Measurements from ENCODE around the gene ATP2C2. TPM values are rescaled to one million over a fixed set of nuclear protein-coding genes. Genes with fewer than 3 reads are reported as not detected.

ATP2C2 gene
- total RNA-seq, 1 experiment from 2014 or later, result 4.3 TPM

DNA sequence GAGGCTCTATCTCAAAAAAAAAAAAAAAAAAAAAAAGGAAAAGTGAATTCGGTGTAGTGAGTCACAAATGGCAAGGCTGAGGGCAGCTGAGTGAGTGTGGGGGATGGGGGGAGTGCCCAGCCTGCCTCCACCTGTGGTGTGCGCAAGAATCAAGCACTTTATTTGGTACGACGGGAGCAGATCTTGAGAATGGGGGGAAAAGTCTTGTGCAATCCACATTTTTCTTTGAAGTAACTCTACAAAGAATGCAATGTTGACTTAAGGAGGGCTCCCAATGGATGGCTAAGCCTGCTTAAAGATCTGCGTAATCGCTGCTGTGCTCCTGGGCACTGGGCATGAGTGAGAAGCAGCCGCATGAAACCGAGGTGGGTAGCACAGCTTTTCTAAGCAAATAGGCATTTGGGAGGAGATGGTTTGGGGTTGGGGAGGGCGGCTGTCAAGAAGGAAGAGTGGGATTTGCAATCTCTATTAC lies 28.2 kb downstream of the ATP2C2 start:
- Mint-ChIP-seq H3K27ac (no peak overlapping the region), H3K4me1 (peaks cover 20% of the 10 kb centered on the region), H3K9me3 (peaks cover 4% of the 10 kb centered on the region), H3K27me3 (ENCODE audit: low read depth) (no peaks in the 10 kb centered on the region; the same call in 1 of the 2 replicates), H3K4me3 (no peak overlapping the region), H3K36me3 (no peaks in the 10 kb centered on the region)
- ChIA-PET POLR2A (no interaction called here), CTCF (interaction anchor here (0.7 kb wide), 1 partner anchor 41 kb away, joined by 3 read pairs; no protein-coding TSS in a partner anchor)
- TF ChIP-seq, protein P1, sequence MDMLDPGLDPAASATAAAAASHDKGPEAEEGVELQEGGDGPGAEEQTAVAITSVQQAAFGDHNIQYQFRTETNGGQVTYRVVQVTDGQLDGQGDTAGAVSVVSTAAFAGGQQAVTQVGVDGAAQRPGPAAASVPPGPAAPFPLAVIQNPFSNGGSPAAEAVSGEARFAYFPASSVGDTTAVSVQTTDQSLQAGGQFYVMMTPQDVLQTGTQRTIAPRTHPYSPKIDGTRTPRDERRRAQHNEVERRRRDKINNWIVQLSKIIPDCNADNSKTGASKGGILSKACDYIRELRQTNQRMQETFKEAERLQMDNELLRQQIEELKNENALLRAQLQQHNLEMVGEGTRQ (CRISPR knock-in tag; IDR thresholded peaks at IDR 0.05), result no peak
- no peak for TF ChIP-seq ELF4 (CRISPR knock-in tag; IDR thresholded peaks at IDR 0.05; ENCODE audit: low read depth)
- no peak for TF ChIP-seq STAT6 (CRISPR knock-in tag; conservative IDR thresholded peaks at IDR 0.05; ENCODE audit: low read depth)
- TF ChIP-seq, protein P2, sequence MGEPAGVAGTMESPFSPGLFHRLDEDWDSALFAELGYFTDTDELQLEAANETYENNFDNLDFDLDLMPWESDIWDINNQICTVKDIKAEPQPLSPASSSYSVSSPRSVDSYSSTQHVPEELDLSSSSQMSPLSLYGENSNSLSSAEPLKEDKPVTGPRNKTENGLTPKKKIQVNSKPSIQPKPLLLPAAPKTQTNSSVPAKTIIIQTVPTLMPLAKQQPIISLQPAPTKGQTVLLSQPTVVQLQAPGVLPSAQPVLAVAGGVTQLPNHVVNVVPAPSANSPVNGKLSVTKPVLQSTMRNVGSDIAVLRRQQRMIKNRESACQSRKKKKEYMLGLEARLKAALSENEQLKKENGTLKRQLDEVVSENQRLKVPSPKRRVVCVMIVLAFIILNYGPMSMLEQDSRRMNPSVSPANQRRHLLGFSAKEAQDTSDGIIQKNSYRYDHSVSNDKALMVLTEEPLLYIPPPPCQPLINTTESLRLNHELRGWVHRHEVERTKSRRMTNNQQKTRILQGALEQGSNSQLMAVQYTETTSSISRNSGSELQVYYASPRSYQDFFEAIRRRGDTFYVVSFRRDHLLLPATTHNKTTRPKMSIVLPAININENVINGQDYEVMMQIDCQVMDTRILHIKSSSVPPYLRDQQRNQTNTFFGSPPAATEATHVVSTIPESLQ (CRISPR knock-in tag; IDR thresholded peaks at IDR 0.05), result no peak
- TF ChIP-seq NR2C2 (CRISPR knock-in tag; IDR thresholded peaks at IDR 0.05), result no peak
- TF ChIP-seq, protein P3, sequence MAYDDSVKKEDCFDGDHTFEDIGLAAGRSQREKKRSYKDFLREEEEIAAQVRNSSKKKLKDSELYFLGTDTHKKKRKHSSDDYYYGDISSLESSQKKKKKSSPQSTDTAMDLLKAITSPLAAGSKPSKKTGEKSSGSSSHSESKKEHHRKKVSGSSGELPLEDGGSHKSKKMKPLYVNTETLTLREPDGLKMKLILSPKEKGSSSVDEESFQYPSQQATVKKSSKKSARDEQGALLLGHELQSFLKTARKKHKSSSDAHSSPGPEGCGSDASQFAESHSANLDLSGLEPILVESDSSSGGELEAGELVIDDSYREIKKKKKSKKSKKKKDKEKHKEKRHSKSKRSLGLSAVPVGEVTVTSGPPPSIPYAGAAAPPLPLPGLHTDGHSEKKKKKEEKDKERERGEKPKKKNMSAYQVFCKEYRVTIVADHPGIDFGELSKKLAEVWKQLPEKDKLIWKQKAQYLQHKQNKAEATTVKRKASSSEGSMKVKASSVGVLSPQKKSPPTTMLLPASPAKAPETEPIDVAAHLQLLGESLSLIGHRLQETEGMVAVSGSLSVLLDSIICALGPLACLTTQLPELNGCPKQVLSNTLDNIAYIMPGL (CRISPR knock-in tag; IDR thresholded peaks at IDR 0.05), result no peak
- no peak for TF ChIP-seq PRRX2 (CRISPR knock-in tag; IDR thresholded peaks at IDR 0.05)
- TF ChIP-seq PRDM15 (CRISPR knock-in tag; IDR thresholded peaks at IDR 0.05), result no peak
- TF ChIP-seq HMGA2 (CRISPR knock-in tag; IDR thresholded peaks at IDR 0.05), result no peak
- TF ChIP-seq NR1H2 (CRISPR knock-in tag; IDR thresholded peaks at IDR 0.05), result no peak
- TF ChIP-seq ZNF423 (CRISPR knock-in tag; IDR thresholded peaks at IDR 0.05), result no peak
- TF ChIP-seq, protein P4, sequence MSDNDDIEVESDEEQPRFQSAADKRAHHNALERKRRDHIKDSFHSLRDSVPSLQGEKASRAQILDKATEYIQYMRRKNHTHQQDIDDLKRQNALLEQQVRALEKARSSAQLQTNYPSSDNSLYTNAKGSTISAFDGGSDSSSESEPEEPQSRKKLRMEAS (CRISPR knock-in tag; IDR thresholded peaks at IDR 0.05), result no peak
- TF ChIP-seq ZNF219 (CRISPR knock-in tag; IDR thresholded peaks at IDR 0.05; ENCODE audit: borderline replicate concordance), result no peak
- peak; percentile 44 for ATAC-seq
- no peak for DNase-seq (ENCODE audit: low spot score)

DNA sequence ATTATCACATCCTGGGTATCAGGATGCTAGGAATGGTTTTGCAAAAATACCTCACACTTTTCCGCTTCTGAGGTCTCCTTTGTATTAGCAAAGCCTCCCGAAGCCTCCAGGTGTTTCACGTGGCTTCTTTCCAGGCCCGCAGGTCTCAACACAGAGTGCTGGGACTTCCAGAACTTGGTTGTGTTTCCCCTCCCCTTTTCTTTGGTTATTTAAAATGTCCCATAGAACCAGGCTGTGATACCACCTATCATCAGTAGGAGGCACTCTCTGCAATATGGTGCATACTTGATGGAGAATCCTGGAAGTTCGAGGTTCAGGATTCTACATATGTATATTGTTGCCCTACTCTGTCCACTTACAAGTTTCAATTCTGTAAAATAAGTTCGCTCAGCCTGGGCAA lies 28.8 kb downstream of the ATP2C2 start:
- POLR2A ChIA-PET, result no interaction called here
- ATAC-seq, result no peak
- CTCF ChIA-PET, result no interaction called here
- TF ChIP-seq ATF1 (CRISPR knock-in tag; IDR thresholded peaks at IDR 0.05), result no peak
- TF ChIP-seq, protein P5, sequence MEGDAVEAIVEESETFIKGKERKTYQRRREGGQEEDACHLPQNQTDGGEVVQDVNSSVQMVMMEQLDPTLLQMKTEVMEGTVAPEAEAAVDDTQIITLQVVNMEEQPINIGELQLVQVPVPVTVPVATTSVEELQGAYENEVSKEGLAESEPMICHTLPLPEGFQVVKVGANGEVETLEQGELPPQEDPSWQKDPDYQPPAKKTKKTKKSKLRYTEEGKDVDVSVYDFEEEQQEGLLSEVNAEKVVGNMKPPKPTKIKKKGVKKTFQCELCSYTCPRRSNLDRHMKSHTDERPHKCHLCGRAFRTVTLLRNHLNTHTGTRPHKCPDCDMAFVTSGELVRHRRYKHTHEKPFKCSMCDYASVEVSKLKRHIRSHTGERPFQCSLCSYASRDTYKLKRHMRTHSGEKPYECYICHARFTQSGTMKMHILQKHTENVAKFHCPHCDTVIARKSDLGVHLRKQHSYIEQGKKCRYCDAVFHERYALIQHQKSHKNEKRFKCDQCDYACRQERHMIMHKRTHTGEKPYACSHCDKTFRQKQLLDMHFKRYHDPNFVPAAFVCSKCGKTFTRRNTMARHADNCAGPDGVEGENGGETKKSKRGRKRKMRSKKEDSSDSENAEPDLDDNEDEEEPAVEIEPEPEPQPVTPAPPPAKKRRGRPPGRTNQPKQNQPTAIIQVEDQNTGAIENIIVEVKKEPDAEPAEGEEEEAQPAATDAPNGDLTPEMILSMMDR (IDR thresholded peaks at IDR 0.05), result peak; percentile 17; the same call in 1 of the 2 replicates
- no peak for TF ChIP-seq ZSCAN18 (CRISPR knock-in tag; IDR thresholded peaks at IDR 0.05)
- H3K4me1 Mint-ChIP-seq, result peaks cover 20% of the 10 kb centered on the region
- H3K4me3 Mint-ChIP-seq, result no peak overlapping the region
- H3K36me3 Mint-ChIP-seq, result no peaks in the 10 kb centered on the region
- peaks cover 4% of the 10 kb centered on the region for H3K9me3 Mint-ChIP-seq
- no peaks in the 10 kb centered on the region; the same call in 1 of the 2 replicates for H3K27me3 Mint-ChIP-seq (ENCODE audit: low read depth)
- no peak for DNase-seq (ENCODE audit: low spot score)
- no peak overlapping the region for H3K27ac Mint-ChIP-seq

All from WTC11 (cell line).